Endodermal cell (in vitro differentiated cells): Measurements from ENCODE around the gene OR56B1. TPM values are rescaled to one million over a fixed set of nuclear protein-coding genes. Genes with fewer than 3 reads are reported as not detected.

Experiments
- DNase-seq: peaks from one replicate; pipeline ENCODE4 v3.0.0-alpha.2; 2017
- H3K27ac ChIP-seq: 2 replicates; pipeline ENCODE4 v1.5.1; 2013; ENCODE audit warnings: mild to moderate bottlenecking, low read depth, low read length, moderate library complexity
- H3K27me3 ChIP-seq: 2 replicates; pipeline ENCODE4 v1.6.1; 2013; ENCODE audit warnings: mild to moderate bottlenecking, low read length, moderate library complexity; ENCODE audit not compliant: insufficient read depth, control insufficient read depth, poor library complexity, severe bottlenecking
- H3K36me3 ChIP-seq: 2 replicates; pipeline ENCODE4 v1.7.0; 2013; ENCODE audit warnings: mild to moderate bottlenecking, low read length, moderate library complexity; ENCODE audit not compliant: control insufficient read depth, insufficient read depth
- H3K4me1 ChIP-seq: one replicate; pipeline ENCODE4 v1.7.0; 2013; ENCODE audit warnings: low read length; ENCODE audit not compliant: control insufficient read depth, insufficient read depth
- H3K4me3 ChIP-seq: 2 replicates; pipeline ENCODE4 v1.5.1; 2013; ENCODE audit warnings: mild to moderate bottlenecking, low read length, moderate library complexity
- H3K9ac ChIP-seq: 2 replicates; pipeline ENCODE4 v1.6.1; 2013; ENCODE audit warnings: mild to moderate bottlenecking, low read length, moderate library complexity; ENCODE audit not compliant: poor library complexity, severe bottlenecking; ENCODE audit errors: extremely low read depth
- H3K9me3 ChIP-seq: 2 replicates; pipeline ENCODE4 v1.6.1; 2013; ENCODE audit warnings: mild to moderate bottlenecking, low read length, moderate library complexity; ENCODE audit not compliant: control insufficient read depth
- H3K27ac Mint-ChIP-seq: 2 replicates; pipeline ENCODE4 v1.8.0; 2020; ENCODE audit warnings: mixed read lengths
- H3K27me3 Mint-ChIP-seq: 2 replicates; pipeline ENCODE4 v1.8.0; 2021; ENCODE audit warnings: mild to moderate bottlenecking, mixed read lengths; ENCODE audit not compliant: insufficient read depth
- H3K36me3 Mint-ChIP-seq: 2 replicates; pipeline ENCODE4 v1.8.0; 2020; ENCODE audit warnings: low read depth, mixed read lengths
- H3K4me1 Mint-ChIP-seq: 2 replicates; pipeline ENCODE4 v1.8.0; 2020; ENCODE audit warnings: mixed read lengths
- H3K4me3 Mint-ChIP-seq: 2 replicates; pipeline ENCODE4 v1.8.0; 2020; ENCODE audit warnings: mild to moderate bottlenecking, moderate library complexity, mixed read lengths
- H3K9me3 Mint-ChIP-seq: 2 replicates; pipeline ENCODE4 v1.8.0; 2020; ENCODE audit warnings: mild to moderate bottlenecking, mixed read lengths
- CTCF ChIP-seq: fragments of 200-600 bp; sonication (generic); conservative IDR thresholded peaks from 2 replicates; pipeline ENCODE4 v1.5.0; 2021; ENCODE audit warnings: antibody characterized with exemption, mild to moderate bottlenecking
- WGBS, 2 experiments: methylation state at CpG; one replicate each; pipeline versions ENCODE4 v1.1.5 to v1.1.7; 2013; ENCODE audit warnings: missing lambda C conversion rate in 2 of 2, mixed read lengths in 1 of 2; ENCODE audit not compliant: insufficient coverage in 1 of 2, insufficient read length in 1 of 2; 5-methylcytosine and 5-hydroxymethylcytosine counted together
- total RNA-seq, 2 donors: library from RNA; stranded (reverse); fragmentation: NEBNext Ultra II Directional in 1 of 2; extraction: Animal tissue kit (Norgen Biotek cat#: 25700) in 1 of 2; gene quantifications; 2 replicates in 1 of 2; 3 replicates in 1 of 2; pipeline ENCODE4 v1.2.1, GENCODE V29; 2021

OR56B1 gene
- total RNA-seq, 2 donors from 2014 or later = not detected

GRCh38 chr11:5703741-5704536 is 32.3 kb upstream of the OR56B1 start:
- Mint-ChIP-seq H3K4me1 (no peaks in the 10 kb centered on the region), H3K9me3 (no peaks in the 10 kb centered on the region), H3K4me3 (no peak overlapping the region), H3K27me3 (no peaks in the 10 kb centered on the region), H3K27ac (no peak overlapping the region), H3K36me3 (no peaks in the 10 kb centered on the region)
- Histone ChIP-seq H3K27me3 (no peaks in the 10 kb centered on the region), H3K27ac (no peak overlapping the region), H3K4me3 (no peak overlapping the region), H3K36me3 (no peaks in the 10 kb centered on the region), H3K9ac (no peak overlapping the region), H3K9me3 (no peaks in the 10 kb centered on the region), H3K4me1 (no peaks in the 10 kb centered on the region)
- no CpG with 5 or more reads among the region's 2 CpGs for WGBS, 2 experiments
- DNase-seq = no peak
- TF ChIP-seq CTCF = peak; percentile 25

DNA sequence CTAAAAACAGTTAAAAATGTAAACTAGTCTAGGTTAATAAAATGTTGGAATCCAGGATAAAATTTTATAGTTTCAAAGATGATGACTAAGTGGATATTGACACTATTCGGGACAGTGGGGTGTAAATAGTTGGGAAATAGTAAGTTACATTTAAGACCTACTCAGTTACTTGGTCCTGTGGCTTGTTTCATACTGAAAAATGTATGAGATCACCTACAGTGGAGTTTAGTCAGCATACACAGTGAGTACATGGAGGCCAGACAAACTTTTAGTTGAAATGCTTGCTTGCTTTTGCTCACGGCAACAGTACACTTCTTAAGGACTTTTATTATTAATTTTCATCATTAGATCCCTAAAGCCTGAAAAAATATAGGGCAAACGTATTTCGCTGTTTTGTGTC is 30.6 kb upstream of the OR56B1 start:
- TF ChIP-seq CTCF = no peak
- no peaks in the 10 kb centered on the region for H3K36me3 Mint-ChIP-seq
- H3K4me1 Mint-ChIP-seq = no peaks in the 10 kb centered on the region
- 91% methylated on average over 2 of the region's 4 CpGs; no CpG with 5 or more reads in 1 of the 2 experiments for WGBS, 2 experiments
- no peak overlapping the region for H3K27ac Mint-ChIP-seq
- no peaks in the 10 kb centered on the region for H3K27me3 Mint-ChIP-seq
- Histone ChIP-seq H3K36me3 (no peaks in the 10 kb centered on the region), H3K4me1 (no peaks in the 10 kb centered on the region), H3K27ac (no peak overlapping the region), H3K9me3 (no peaks in the 10 kb centered on the region), H3K9ac (no peak overlapping the region), H3K4me3 (no peak overlapping the region), H3K27me3 (no peaks in the 10 kb centered on the region)
- H3K4me3 Mint-ChIP-seq = no peak overlapping the region
- H3K9me3 Mint-ChIP-seq = no peaks in the 10 kb centered on the region
- no peak for DNase-seq

DNA sequence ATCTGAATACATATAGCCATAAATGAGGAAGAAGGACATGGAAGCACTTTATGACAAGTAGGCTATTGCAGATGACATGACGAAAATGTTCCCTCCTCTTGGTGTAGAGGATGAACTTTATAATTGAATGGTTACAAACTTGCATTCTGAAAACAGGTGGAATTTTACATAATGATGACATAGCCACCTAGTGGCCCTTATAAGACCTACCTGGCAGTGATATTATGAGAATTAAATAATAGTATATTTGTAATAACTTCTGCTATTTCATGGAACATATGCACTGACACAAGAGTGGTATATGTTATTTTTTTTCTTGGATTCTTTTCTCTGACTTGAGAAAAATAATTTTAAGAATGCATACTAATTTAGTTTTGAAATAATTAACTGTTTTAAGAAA is 23.7 kb upstream of the OR56B1 start:
- H3K4me3 Mint-ChIP-seq = no peak overlapping the region
- H3K9me3 Mint-ChIP-seq = peaks cover 9% of the 10 kb centered on the region
- H3K36me3 Mint-ChIP-seq = no peaks in the 10 kb centered on the region
- Histone ChIP-seq H3K9me3 (no peaks in the 10 kb centered on the region), H3K4me3 (no peak overlapping the region), H3K27ac (no peak overlapping the region), H3K4me1 (no peaks in the 10 kb centered on the region), H3K36me3 (no peaks in the 10 kb centered on the region), H3K9ac (no peak overlapping the region), H3K27me3 (no peaks in the 10 kb centered on the region)
- WGBS, 2 experiments = 75% methylated on average over 1 of the region's 1 CpG
- no peaks in the 10 kb centered on the region for H3K4me1 Mint-ChIP-seq
- H3K27ac Mint-ChIP-seq = no peak overlapping the region
- no peaks in the 10 kb centered on the region for H3K27me3 Mint-ChIP-seq
- TF ChIP-seq CTCF = peak; percentile 70
- no peak for DNase-seq
